Hepatocyte (in vitro differentiated cells): ENCODE data around the gene OR2J2.

Source experiments
- EZH2 ChIP-seq: fragments of 200-600 bp; sonication (generic); IDR thresholded peaks from 2 replicates; pipeline ENCODE4 v1.6.1; 2016; ENCODE audit warnings: antibody characterized with exemption, mild to moderate bottlenecking, borderline replicate concordance
- TF ChIP-seq, protein P1 (sequence below): fragments of 200-600 bp; sonication (generic); IDR thresholded peaks from 2 replicates; pipeline ENCODE4 v1.5.1; 2016; ENCODE audit warnings: antibody characterized with exemption, mild to moderate bottlenecking; ENCODE audit not compliant: poor library complexity

DNA sequence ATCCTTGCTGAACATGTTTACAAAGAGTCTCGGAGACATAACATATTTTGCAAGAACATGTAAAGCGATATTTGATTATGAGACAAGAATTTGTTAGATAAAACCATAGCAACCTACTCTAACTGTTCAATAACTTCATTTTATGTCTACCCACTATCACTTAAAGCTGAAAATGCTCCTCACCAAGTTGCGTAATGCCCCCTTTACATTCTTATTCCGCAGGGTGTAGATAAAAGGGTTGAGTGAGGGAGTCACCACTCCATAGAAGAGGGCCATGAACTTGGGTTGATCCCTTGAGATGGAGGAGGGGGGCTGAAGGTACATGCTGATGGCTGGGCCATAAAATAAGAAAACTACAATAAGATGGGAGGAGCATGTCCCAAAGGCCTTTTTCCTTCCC, 33.0 kb upstream of the OR2J2 start:
- TF ChIP-seq, protein P1, sequence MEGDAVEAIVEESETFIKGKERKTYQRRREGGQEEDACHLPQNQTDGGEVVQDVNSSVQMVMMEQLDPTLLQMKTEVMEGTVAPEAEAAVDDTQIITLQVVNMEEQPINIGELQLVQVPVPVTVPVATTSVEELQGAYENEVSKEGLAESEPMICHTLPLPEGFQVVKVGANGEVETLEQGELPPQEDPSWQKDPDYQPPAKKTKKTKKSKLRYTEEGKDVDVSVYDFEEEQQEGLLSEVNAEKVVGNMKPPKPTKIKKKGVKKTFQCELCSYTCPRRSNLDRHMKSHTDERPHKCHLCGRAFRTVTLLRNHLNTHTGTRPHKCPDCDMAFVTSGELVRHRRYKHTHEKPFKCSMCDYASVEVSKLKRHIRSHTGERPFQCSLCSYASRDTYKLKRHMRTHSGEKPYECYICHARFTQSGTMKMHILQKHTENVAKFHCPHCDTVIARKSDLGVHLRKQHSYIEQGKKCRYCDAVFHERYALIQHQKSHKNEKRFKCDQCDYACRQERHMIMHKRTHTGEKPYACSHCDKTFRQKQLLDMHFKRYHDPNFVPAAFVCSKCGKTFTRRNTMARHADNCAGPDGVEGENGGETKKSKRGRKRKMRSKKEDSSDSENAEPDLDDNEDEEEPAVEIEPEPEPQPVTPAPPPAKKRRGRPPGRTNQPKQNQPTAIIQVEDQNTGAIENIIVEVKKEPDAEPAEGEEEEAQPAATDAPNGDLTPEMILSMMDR, result no peak
- TF ChIP-seq EZH2, result no peak
